Stimulated activated CD8-positive, alpha-beta memory T cell treated with anti-CD3 and anti-CD28 coated beads, Interleukin-4, amount 100 ng/mL, for 48 hours (primary cell): ENCODE data around the gene GBGT1.
"Not testable (repeated sequence)": the region's sequence is repeated elsewhere in the genome, so short reads cannot be mapped to it uniquely, and the experiment has no call there.

ENCODE experiments used
- DNase-seq: peaks from one replicate; pipeline ENCODE4 v3.0.0-alpha.2; 2020

Gene GBGT1

GRCh38 chr9:133163504-133164172, at the start of gene GBGT1:
Gene GBGT1, minus strand, starts transcription at chr9:133163914. Its CDS starts 1,502 bp downstream, at chr9:133162412.
- peak; percentile 58 for DNase-seq

DNA sequence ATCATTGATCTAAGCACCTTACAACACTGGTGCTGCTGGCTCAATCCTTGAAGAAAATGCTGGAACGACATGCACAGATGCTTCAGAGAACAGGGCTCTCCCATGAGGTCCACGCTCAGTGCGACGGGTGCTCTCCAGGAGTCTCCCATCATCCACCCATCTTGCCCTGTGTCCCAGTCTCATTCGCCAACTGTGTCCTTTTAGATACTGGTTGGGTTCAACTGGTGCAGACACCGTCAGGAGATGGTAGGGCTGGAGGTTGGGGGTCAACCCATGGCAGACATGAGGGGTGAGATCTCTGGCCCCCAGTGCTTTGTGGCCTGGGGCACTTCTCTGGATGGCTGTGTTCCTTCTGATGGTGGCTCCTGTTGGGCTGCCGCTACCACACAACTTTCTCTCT, 46.9 kb upstream of the GBGT1 start:
- DNase-seq = no peak

GRCh38 chr9:133210202-133210532, 46.5 kb upstream of the GBGT1 start:
- DNase-seq = no peak

DNA sequence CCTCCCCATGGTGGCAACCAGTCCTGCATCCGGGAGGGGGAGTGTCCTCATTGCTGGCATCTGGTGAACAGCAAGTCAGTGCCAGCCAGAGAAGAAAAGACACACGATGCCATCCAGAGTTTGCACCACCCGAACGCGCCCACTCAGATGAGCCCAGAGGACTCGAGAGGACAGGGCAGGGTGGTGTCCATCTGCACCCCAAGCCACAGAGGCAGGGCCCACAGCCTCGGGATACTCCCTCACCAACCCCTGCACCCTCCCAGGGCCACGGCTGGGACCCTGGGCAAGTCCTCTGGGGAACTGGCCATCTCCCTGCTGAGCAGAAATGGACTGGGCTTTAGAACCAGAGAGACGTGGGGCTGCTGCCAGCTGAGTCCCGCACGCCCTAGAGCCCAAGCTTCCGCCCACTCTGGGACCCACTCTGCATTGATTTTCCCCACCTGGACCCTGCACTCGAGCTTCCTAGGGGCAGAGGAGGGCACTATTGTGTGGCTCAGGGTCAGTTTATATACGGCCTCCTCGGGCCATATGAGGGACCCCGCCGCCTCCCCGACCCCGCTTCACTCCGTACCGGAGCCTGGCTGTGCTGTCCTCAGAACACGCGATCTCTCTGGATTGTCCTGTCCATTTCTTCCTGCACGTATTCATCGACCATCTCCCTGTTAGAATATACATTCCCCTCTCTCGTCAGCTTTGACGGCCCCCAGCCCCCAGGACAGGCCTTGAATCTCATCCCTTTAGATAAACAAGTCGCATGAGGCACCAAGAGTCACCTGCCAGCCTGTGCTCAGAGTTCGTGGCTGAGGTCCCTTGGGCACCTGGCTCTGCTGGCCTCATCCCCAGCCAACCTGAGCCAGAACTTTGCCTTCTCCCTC, 45.9 kb upstream of the GBGT1 start:
- DNase-seq = not testable (repeated sequence)

DNA sequence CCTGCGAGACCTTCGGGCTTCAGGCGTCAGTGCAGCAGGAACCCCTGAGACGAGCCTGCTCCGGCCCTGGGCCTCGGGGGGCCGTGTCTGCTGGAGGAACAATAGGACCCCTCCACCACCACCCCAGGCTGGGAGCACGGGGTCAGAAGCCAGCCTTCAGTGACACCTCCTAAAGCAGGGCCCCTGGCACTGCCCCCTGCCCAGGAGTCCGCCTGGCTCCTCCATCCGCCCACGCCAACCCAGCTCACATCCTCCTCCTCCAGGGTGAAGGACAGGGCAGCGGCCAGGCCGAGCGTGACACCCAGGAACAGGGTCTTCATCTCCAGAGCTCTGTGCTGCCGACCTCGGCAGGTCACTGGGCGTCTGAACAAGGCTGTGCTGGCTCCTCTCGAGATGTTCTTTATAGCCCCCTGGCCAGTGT, 45.2 kb upstream of the GBGT1 start, which contains the start of gene OBP2B:
Gene OBP2B, minus strand, starts transcription at position 371 of the 421 bp plus-strand sequence. Its CDS starts 51 bp downstream, at position 320.
- not testable (repeated sequence) for DNase-seq

GRCh38 chr9:133208171-133208879, 44.6 kb upstream of the GBGT1 start:
- DNase-seq = not testable (repeated sequence)

DNA sequence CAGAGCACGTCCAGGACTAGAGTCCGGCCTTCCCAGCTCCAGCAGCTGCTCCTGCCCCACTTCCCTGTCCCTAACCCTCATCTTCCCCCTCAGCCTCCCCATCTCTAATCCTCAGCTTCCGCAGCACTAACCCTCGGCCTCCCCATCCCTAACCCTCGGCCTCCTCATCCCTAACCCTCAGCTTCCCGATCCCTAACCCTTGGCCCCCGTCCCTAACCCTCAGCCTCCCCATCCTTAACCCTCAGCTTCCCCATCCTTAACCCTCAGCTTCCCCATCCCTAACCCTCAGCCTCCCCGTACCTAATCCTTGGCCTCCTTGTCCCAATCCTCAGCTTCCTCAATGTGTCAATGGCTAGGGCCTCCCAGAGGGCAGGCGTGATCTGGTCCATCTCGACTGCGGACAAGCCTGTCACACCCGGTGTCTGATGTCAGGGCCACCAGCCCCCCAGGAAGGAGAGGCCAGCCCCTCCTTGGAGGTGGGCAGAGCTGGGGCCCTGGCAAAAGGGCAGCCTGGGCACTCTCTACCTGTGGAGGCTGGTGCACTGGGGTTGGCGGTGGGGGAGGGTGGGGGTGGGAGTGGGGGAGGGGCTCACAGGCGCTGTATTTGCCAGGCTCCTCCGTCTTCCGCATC, 43.9 kb upstream of the GBGT1 start:
- DNase-seq = no peak

DNA sequence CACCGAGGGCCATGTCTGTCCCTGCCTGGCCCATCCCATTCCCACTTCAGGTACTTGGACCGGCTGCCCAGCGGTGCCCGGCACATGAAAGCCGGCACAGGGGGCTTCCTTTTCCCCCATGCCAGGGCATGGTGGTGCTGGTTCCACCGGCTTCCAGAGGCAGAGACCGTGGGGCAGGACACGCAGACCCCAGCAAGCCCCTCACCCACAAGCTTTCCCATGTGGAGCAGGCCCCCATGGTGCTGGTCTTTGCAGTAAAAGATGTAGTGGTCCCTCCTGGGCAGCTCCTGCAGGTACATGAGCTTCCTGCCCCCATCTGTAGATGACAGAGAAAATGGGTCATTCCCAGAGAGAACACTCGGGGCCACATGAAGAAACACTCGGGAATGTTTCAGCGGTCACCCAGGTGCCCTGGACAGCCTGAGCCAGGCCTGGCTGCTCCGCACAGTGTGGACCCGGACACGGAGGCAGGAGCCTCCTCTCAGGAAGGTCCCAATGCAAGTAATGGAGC, 43.4 kb upstream of the GBGT1 start:
- DNase-seq = no peak

DNA sequence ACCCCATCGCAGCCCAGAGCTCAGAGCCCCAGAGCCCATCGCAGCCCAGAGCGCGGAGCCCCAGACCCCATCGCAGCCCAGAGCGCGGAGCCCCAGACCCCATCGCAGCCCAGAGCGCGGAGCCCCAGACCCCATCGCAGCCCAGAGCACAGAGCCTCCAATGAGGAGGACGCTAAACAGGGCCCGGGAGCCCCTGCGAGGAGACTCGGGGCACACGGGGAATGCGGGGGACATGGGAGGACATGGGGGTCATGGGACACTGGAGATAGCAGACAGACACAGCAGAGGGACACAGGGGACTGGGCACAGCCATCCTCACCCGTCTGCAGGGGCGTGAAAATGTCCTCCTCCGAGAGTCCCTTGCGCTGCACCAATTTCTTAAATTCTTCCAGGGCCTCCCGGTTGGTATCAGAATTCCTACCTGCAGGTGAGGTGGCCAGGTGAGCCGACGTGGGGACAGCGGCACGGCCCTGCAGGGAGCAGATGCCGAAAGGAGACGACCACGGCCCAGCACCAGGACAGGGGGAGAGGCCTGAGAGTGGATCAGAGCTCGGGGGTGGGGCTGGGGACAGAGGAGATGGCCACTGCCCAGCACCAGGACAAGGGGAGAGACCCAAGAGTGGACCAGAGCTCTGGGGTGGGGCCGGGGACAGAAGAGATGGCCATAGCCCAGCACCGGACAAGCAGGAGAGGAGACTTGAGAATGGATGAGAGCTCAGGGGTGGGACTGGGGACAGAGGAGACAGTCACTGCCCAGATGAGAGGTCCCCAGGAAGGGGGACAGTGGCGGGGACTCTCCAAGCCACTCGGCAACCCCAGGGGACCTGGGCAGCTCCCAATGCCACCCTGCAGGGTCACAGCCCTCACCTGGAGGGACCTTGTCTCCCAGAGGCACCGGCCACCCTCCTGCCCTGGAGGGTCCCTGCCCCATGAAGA, 42.5 kb upstream of the GBGT1 start:
- peak; percentile 3 for DNase-seq

DNA sequence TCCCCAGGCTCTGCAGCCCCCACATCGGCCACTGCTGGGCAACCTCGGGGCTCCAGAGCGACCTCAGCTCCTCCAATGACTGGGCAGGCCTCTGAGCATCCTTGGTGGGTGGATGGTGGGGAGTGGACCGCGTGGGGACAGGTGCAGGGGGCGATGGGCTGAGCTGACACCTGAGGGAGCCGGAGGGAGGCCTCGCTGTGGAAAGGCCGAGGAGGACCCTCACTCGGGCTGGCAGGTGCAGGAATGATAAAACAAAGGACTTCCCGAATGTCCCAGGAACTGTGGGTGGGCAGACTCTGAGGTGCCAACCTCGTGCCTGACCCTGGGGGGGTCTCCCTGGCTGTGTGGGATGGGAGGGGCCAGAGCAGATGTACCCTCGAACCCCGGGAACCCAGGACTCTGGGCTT, 41.8 kb upstream of the GBGT1 start:
- peak; percentile 3 for DNase-seq

GRCh38 chr9:133204993-133205336, 41.3 kb upstream of the GBGT1 start:
- no peak for DNase-seq

- DNase-seq = peak; percentile 4
These were observed 40.8 kb upstream of the GBGT1 start for GRCh38 chr9:133204335-133204992.

DNA sequence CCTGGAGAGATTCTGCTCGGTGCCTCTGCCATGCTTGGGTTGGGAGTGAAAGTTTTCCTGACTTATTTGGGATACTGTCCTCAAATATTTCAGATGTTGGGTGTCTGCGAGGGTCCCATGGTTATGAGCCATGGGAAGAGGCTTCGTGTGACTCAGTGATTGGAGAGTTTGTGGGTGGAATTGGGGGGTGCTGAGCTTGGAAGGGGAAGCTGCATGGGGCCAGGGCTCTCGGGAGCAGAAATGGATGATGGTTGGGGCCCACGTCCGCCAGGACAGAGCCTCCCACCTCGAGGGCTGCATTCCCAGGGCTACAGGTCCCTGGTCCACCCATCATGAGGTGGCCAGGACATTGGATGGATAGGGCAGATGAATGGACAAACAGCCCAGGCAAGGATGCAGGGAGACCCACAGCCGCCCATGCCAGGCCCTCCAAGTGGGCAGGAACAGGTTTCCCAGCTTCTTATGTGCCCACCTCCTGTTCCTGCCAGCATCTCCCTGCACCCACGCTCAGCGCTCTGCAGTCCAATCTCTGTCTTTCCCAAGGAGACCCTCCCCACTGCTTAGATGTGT, 39.9 kb upstream of the GBGT1 start:
- DNase-seq = no peak

DNA sequence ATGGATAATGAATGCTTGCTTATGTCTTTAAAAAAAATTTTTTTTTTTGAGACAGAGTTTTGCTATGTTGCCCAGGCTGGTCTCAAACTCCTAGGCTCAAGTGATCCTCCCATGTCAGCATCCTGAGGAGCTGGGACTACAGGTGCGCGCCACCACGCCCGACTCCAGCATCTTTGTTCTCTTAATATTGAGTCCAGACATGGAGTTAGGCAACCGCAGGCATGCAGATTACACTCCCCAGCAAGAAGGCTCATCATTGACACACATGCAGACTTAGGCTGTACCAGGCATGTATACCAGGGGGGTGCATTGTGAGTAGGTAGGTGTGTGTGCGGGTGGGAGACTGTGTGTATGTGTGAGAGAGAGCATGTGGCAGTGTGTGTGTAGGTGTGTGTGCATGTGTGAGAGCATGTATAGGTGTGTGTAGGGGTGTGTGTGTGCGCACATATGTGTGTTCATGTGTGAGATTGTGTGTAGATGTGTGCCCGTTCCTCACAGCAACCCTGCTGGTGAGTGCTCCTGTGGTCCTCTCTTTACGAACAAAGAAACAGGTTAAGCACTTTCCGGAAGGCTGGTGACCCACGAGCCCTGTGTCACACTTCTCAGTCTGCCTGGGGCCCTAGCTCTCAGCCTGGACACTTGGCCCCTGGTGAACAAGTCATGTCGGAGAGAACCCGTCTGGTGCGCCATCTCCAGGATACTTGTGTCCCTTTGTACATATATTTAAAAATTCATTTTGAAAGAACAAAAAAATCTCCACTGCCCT, 39.2 kb upstream of the GBGT1 start:
- peak; percentile 12 for DNase-seq

- no peak for DNase-seq
These were observed 38.4 kb upstream of the GBGT1 start for GRCh38 chr9:133202145-133202513.

DNA sequence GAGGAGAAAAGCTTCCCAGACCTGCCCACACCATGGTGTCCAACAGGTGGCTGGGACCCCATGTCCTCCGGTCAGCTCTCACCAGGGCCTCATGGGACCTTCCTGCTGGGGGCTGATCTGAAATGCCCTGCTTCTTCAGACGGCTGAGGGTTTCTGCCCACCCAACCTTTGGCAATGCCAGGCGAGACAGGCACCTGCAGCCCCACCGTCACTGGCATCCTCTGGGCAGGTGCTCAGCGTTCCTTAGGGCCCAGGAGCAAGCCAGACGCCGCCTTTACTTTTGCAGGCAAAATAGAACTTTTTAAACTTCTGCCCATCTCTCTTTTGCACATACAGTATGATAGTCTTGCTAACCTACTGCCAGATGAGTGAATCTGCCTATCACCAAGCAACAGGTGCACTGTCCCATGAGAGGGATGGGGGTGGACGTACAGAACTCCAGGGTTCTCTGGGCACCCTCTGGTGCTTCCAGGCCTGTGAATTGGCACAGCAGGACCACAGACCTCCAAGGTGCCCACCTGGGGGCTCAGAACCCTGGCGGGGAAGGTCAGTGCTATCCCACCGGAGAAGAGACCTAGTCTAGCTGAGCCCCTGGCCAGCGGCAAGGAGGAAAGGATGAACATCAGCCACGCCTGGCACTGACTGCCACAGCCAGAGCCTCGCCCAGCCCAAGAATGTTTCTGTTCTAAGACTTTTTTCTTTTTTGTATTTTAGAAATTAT, 37.9 kb upstream of the GBGT1 start:
- no peak for DNase-seq

GRCh38 chr9:133200631-133201030, 36.9 kb upstream of the GBGT1 start:
- no peak for DNase-seq

DNA sequence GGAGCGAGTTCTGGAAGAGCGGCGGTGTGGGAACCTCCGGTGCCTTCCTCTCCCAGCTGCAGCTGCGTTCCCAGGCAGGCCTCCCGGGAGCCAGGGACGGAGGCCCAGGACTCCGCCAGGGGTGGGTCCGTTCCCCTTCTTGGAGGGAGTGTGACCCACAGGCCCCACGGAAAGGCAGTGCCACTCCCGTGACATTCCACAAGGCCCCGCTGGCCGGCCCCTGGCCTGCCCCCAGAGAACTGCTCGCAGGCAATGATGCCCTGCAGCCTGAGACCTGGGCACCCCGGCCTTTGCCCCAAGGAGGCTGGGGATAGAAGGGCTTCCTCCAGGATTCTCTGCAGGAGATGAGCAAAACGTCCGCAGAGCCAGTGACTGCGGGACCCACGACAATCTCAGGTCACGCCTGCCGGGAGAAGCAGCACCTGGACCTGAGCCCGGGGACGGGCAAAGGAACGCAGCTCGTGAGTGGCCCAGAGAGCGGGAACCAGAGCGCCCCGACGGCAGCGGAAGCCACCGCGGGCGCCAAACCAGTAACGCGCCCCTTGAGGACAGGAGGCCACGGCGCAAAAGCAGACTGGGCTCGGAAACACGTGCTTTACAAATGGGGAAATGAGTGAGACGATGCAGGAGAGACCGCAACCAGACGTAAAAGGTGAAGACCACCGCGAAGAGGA, 36.1 kb upstream of the GBGT1 start:
- peak; percentile 50 for DNase-seq

- DNase-seq = no peak
These were observed 31.3 kb upstream of the GBGT1 start for GRCh38 chr9:133195029-133195428.
